SK-N-DZ (cell line): ENCODE data around the gene BCAS1. TPM values are rescaled to one million over a fixed set of nuclear protein-coding genes. Genes with fewer than 3 reads are reported as not detected.

ENCODE experiments used
- DNase-seq: peaks from one replicate; pipeline ENCODE4 v3.0.0-alpha.2; 2015; ENCODE audit warnings: low spot score
- polyA plus RNA-seq, 2 experiments: library from polyadenylated mRNA; depleted of rRNA; stranded (reverse); fragments of >200 nt; gene quantifications; 2 replicates each; pipeline ENCODE4 v1.2.3, GENCODE V29; 2014

Gene BCAS1
- polyA plus RNA-seq (2014; cell fraction: cytosol; rRNA removed): 0.08 and 0.10 TPM in 2 replicates
- 0.15 and 0.36 TPM in 2 replicates for polyA plus RNA-seq (2014; cell fraction: nucleus; rRNA removed)

DNA sequence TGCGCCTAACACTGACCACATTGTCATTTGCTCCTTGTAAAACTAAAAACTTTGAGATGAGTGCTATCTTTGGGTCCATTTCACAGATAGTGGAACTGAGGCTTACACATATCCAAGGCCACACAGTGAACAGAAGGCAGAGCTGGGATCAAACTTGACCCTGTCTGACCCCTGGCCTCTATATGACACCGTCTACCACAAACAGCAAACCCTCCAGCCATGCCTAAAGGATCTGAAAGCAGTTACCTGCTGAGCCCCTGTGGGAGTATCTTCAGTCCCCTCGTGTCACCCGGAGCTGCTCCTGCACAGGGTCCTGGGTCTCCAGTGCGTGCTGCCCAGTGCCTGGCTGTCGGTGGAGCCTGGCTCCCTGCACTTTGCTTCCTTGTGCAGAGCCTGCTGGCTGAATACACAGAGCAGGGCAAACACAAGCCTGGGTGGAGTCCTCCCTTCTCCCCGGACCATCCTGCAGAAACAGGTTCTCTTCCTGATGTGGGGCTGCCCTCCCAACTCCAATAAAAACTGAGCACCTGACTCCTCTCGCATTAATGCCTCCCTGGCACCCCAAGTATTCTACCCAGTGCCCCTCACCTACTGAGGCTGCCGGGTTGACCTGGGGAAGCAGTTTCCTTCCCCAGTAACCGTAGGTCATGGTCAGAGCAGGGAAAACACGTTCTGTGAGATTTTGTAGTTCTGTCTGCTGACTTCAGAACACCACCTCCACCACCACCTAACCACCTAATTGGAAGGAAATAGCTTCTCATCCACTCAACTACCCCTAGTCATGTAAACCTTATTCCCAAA, at the start of gene BCAS1:
BCAS1 (minus strand) TSS at position 408 of the 801 bp plus-strand sequence. CDS start 11,876 bp downstream, outside the sequence.
- DNase-seq: no peak

DNA sequence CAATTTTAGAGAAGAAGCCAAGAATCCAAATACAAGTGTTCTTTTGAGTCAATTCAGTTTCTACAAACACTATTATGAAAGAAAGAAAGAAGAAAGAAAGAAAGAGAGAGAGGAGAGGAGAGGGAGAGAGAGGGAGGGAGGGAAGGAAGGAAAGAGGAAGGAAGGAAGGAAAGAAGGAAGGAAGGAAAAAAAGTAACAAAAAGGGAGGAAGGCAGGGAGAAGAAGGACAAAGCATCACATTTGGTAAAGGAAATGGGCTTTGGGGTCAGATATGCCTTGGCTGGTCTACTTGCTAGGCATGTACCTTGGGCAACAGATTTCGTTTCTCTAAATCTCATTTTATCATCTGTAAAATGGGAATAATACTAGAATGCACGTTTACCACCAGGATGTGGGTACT, 49.4 kb upstream of the BCAS1 start:
- no peak for DNase-seq

GRCh38 chr20:54118220-54119001, 48.0 kb upstream of the BCAS1 start:
- DNase-seq: no peak

DNA sequence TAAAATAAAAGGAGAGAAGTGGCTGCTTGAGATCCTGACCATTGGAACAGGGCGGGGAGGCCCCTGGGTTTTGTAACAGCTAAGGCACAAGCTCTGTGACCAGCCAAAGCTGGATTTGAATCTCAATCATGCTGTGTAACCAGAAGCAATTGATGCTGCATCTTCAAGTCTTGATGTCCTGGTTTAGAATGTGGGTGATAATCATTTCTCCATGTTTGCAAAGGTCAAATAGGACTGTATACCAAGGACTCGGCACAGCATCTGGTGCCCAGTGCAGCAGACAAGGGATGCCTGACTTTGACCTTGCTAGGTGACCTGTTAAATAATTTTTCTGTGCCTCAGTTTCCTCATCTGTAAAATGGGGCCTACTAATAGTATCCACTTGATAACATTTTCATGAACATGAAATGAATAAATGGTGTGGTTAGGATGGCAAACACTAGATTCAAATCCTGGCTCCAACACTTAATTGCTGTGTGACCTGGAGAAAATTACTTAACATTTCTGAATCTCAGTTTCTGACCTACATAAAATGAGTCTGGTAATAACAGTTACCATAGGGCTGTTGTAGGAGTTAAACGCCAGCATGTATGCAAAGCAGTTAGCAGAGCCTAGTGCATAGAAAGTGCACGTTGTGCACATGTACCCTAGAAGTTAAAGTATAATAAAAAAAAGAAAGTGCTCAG, 46.3 kb upstream of the BCAS1 start:
- DNase-seq: no peak

- DNase-seq: no peak
Measured at GRCh38 chr20:54115172-54115854, 44.9 kb upstream of the BCAS1 start.

GRCh38 chr20:54114109-54114508, 43.7 kb upstream of the BCAS1 start:
- no peak for DNase-seq

- no peak for DNase-seq
Measured at GRCh38 chr20:54113566-54113965, 43.2 kb upstream of the BCAS1 start.

DNA sequence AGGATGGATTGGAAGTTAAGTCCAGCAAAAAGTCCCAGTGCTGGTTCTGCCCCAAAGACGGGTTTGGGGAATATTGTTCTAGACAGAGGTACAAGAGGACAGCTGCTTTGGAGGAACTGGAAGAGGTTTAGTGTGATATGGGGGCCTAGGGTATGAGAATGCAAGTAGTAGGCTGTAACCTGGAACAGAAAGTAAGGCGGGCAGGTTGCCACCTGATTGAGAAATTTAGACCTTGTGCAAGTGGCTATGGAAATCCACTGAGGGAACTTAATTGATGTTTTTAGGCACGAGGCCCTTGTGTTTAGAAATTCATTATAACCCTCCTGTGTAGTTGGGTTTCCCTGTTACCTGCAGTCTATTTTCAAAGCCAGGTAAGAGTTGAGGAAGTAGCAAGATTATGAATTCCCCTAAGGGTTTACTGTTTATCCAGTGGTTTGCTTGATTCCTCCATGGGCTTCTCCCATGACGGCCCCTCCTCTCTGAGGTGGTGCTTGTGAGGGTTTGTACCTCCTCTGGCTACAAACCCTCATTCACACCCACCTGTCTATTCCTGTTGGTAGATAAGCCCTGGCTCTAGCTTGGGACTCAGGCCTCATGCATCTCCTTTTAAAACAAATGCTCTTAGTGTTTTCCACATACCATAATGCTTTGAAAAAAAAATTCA, 42.0 kb upstream of the BCAS1 start:
- no peak for DNase-seq

- no peak for DNase-seq
Measured at GRCh38 chr20:54111460-54111859, 41.1 kb upstream of the BCAS1 start.

GRCh38 chr20:54110457-54110856, 40.1 kb upstream of the BCAS1 start:
- DNase-seq: no peak

- DNase-seq: no peak
Measured at GRCh38 chr20:54110041-54110440, 39.6 kb upstream of the BCAS1 start.

- no peak for DNase-seq
Measured at GRCh38 chr20:54108817-54109216, 38.4 kb upstream of the BCAS1 start.

DNA sequence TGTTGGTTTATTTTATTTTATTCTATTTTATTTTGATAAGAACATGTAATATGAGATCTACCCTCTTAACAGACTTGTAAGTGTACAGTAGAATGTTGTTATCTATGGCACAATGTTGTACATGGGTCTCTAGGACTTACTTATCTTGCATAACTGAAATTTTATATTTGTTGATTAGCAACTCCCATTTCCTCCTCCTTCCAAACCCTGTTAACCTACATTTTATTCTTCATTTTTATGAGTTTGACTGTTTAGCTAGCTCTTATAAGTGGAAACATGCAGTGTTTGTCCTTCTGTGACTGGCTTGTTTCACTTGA, 37.9 kb upstream of the BCAS1 start:
- no peak for DNase-seq

- DNase-seq: no peak
Measured at GRCh38 chr20:54107600-54108325, 37.4 kb upstream of the BCAS1 start.

- no peak for DNase-seq
Measured at GRCh38 chr20:54107181-54107580, 36.8 kb upstream of the BCAS1 start.

DNA sequence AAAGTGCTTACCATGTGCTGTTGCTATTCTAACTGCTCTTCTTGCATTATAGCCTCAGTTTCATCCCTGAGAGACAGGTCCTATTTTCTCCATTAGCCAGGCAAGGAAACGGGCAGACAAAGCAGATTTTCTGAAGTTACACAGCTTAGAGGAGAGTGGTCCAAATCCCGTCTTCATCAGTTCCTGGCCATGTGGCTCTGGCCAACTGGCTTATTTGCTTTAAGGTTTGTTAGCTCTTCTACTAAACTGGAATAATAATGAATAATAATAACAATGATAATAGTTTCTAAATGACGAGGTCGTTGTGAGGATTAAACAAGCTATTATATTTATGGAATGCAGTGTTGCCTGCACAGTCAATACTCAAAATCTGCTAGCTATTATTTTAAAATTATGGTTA, 35.8 kb upstream of the BCAS1 start:
- no peak for DNase-seq

DNA sequence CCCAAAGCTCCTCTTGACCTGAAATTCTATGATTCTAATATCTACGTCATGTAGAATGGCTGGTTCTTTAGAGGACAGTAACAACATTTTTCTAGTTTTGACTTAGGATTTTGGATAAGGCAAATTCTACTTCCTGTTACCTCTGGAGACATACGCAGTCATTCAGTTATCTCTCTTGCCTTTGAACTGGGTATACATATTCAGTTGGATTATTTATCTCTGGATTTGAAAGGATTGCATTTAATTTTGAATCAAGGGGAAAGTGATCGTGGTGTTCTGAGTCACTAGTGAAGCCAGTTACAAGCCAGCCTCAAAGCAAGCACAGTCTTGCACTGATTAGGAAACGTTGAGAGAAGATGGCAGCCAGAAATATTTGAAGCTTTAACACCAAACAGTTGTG, 35.3 kb upstream of the BCAS1 start:
- no peak for DNase-seq

GRCh38 chr20:54104781-54105180, 34.4 kb upstream of the BCAS1 start:
- no peak for DNase-seq

DNA sequence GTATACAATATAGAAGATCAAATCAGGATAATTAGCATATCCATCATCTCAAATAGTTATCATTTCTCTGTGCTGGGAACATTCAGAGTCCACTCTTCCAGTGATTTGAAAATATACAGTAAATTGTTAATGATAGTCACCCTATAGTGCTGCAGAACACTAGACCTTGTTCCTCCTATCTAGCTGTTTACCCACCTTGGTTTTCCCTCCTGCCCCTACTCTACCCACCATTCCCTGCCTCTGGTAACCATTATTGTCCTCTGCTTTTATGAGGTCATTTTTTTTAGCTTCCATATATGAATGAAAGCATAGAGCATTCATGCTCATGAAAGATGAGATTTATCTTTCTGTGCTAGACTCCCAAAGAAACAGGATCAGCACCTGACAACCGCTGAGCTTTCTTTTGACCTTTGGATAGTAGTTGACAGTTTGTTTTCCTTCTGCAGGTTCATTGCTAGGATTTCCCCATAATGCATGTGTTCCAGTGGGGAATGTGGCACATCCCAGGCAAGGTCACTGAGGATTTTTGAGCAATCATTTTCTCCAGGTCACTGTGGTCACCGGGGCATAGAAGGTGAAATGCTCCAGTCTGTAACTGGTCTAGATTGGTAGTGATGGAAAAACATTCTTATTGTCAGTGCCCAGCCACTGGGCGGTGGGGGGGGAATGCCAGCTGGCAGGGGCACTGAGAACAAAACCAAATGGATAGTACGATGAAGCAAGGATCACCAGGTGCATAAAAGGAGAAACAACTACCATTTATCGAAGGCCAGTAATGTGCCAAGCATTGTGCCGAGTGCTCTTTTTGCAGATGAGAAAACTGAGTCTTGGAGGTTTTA, 33.6 kb upstream of the BCAS1 start:
- DNase-seq: no peak
